CD4-positive, alpha-beta T cell treated with Interferon alpha-2 for 1 hour (primary cell): ENCODE results near the gene ARVCF.

ENCODE experiments used
- DNase-seq, 2 donors: peaks; one replicate each; pipeline ENCODE4 v3.0.0-alpha.2; 2020 to 2022

ARVCF gene

GRCh38 chr22:20016734-20017621 lies at the start of gene ARVCF:
Gene ARVCF (minus strand): TSS chr22:20016823. CDS start chr22:19990794, 26,029 bp downstream.
- peak; percentile 88 to 95 for DNase-seq

- no peak for DNase-seq
Observed at GRCh38 chr22:20065896-20066616, 49.4 kb upstream of the ARVCF start.

GRCh38 chr22:20064545-20065262 lies 48.1 kb upstream of the ARVCF start:
- no peak for DNase-seq

- no peak for DNase-seq
Observed at GRCh38 chr22:20064140-20064480, 47.5 kb upstream of the ARVCF start.

GRCh38 chr22:20063271-20064139 lies 46.9 kb upstream of the ARVCF start:
- no peak for DNase-seq

GRCh38 chr22:20062766-20063083 lies 46.1 kb upstream of the ARVCF start:
- DNase-seq, result no peak

GRCh38 chr22:20062043-20062765 lies 45.6 kb upstream of the ARVCF start:
- no peak for DNase-seq

GRCh38 chr22:20061481-20061861 lies 44.8 kb upstream of the ARVCF start:
- no peak for DNase-seq

GRCh38 chr22:20060700-20061480 lies 44.3 kb upstream of the ARVCF start:
- peak in 1 of 2 donors; percentile 21 for DNase-seq

GRCh38 chr22:20058989-20059770 lies 42.6 kb upstream of the ARVCF start:
- DNase-seq, result no peak

- DNase-seq, result no peak
Observed at GRCh38 chr22:20057596-20058268, 41.1 kb upstream of the ARVCF start.

GRCh38 chr22:20056696-20057386 lies 40.2 kb upstream of the ARVCF start:
- DNase-seq, result no peak

- no peak for DNase-seq
Observed at GRCh38 chr22:20056161-20056560, 39.5 kb upstream of the ARVCF start.

GRCh38 chr22:20055654-20056053 lies 39.0 kb upstream of the ARVCF start:
- DNase-seq, result no peak

- DNase-seq, result no peak
Observed at GRCh38 chr22:20055144-20055543, 38.5 kb upstream of the ARVCF start.

GRCh38 chr22:20054485-20054884 lies 37.9 kb upstream of the ARVCF start:
- no peak for DNase-seq

- no peak for DNase-seq
Observed at GRCh38 chr22:20054034-20054427, 37.4 kb upstream of the ARVCF start.

- DNase-seq, result no peak
Observed at GRCh38 chr22:20053407-20054033, 36.9 kb upstream of the ARVCF start.
